Keratinocyte (primary cell): ENCODE data around the gene SLC39A11. TPM values are rescaled to one million over a fixed set of nuclear protein-coding genes. Genes with fewer than 3 reads are reported as not detected.

Experiments
- DNase-seq: peaks from one replicate; pipeline ENCODE4 v3.0.0-alpha.2; 2011; ENCODE audit warnings: low read depth, missing footprints, low spot score
- FAIRE-seq: peaks from 2 replicates; lab custom pipeline; 2011; peaks lifted over from hg19 to GRCh38; lab: Jason Lieb, UNC
- H2AFZ ChIP-seq: 2 replicates; pipeline ENCODE4 v1.6.0; 2012; ENCODE audit warnings: low read length, control low read depth, inconsistent platforms; ENCODE audit not compliant: control insufficient read depth
- H3K27ac ChIP-seq: 2 replicates; pipeline ENCODE4 v1.5.1; 2011; ENCODE audit warnings: low read length; ENCODE audit not compliant: control insufficient read depth, insufficient read depth
- H3K27me3 ChIP-seq: 3 replicates; pipeline ENCODE4 v1.6.0; 2011; ENCODE audit warnings: low read length; ENCODE audit not compliant: control insufficient read depth, insufficient read depth; ENCODE audit errors: extremely low read depth
- H3K36me3 ChIP-seq, 2 experiments: 2 replicates in 1 of 2; 3 replicates in 1 of 2; pipeline ENCODE4 v1.5.1; 2011; ENCODE audit warnings: low read length in 2 of 2, mild to moderate bottlenecking in 1 of 2; ENCODE audit not compliant: control insufficient read depth in 2 of 2, insufficient read depth in 2 of 2; ENCODE audit errors: extremely low read depth in 1 of 2
- H3K4me1 ChIP-seq: 3 replicates; pipeline ENCODE4 v1.5.1; 2011; ENCODE audit warnings: low read length; ENCODE audit not compliant: control insufficient read depth, insufficient read depth; ENCODE audit errors: extremely low read depth
- H3K4me2 ChIP-seq: 3 replicates; pipeline ENCODE4 v1.6.0; 2011; ENCODE audit warnings: low read depth, low read length; ENCODE audit not compliant: control insufficient read depth, insufficient read depth; ENCODE audit errors: extremely low read depth
- H3K4me3 ChIP-seq, 3 experiments: fragments of 200-600 bp in 1 of 3; sonication (generic) in 1 of 3; 2 replicates in 2 of 3; 3 replicates in 1 of 3; pipeline ENCODE4 v1.5.1; 2011 to 2016; ENCODE audit warnings: low read length in 3 of 3, mild to moderate bottlenecking in 3 of 3, control low read depth in 2 of 3, inconsistent platforms in 1 of 3, low read depth in 1 of 3, mixed read lengths in 1 of 3, mixed run types in 1 of 3, moderate library complexity in 1 of 3; ENCODE audit not compliant: control insufficient read depth in 2 of 3, insufficient read depth in 2 of 3; ENCODE audit errors: extremely low read depth in 1 of 3
- H3K79me2 ChIP-seq: 2 replicates; pipeline ENCODE4 v1.6.0; 2012; ENCODE audit warnings: low read length; ENCODE audit not compliant: control insufficient read depth, insufficient read depth
- H3K9ac ChIP-seq: 3 replicates; pipeline ENCODE4 v1.6.0; 2011; ENCODE audit warnings: low read length; ENCODE audit not compliant: control insufficient read depth, insufficient read depth; ENCODE audit errors: extremely low read depth
- H3K9me1 ChIP-seq: 3 replicates; pipeline ENCODE4 v1.6.0; 2011; ENCODE audit warnings: low read length; ENCODE audit not compliant: control insufficient read depth, insufficient read depth; ENCODE audit errors: extremely low read depth
- H3K9me3 ChIP-seq: 2 replicates; pipeline ENCODE4 v1.5.1; 2012; ENCODE audit warnings: low read depth, low read length; ENCODE audit not compliant: control insufficient read depth
- H4K20me1 ChIP-seq: 3 replicates; pipeline ENCODE4 v1.6.0; 2011; ENCODE audit warnings: low read length; ENCODE audit not compliant: control insufficient read depth, insufficient read depth; ENCODE audit errors: extremely low read depth
- CTCF ChIP-seq, 3 experiments: IDR thresholded peaks in 1 of 3; conservative IDR thresholded peaks in 1 of 3; optimal IDR thresholded peaks in 1 of 3; 2 replicates in 2 of 3; 3 replicates in 1 of 3; pipeline versions ENCODE3 to v1.5.1; 2011; ENCODE audit warnings: low read length in 3 of 3, mild to moderate bottlenecking in 3 of 3, moderate library complexity in 2 of 3, control low read depth in 1 of 3, inconsistent platforms in 1 of 3; ENCODE audit not compliant: insufficient read depth in 2 of 3; ENCODE audit errors: extremely low read depth in 1 of 3
- EZH2 ChIP-seq: IDR thresholded peaks from one replicate; pipeline ENCODE4 v1.6.1; 2012; ENCODE audit warnings: inconsistent platforms, mild to moderate bottlenecking, low read length, moderate library complexity
- dilution Hi-C: fragments of 300-500 bp; cut with MboI; formaldehyde crosslinking; loops from one replicate; pipeline ENCODE4 v1.7.0; 2020; ENCODE audit warnings: low sequenced_read_pairs; ENCODE audit not compliant: extremely low pct_ligation_motif_present
- polyA plus RNA-seq, 5 experiments: library from polyadenylated mRNA; depleted of rRNA in 3 of 5; stranded (reverse) in 3 of 5; stranded (forward) in 1 of 5; unstranded in 1 of 5; fragments of >200 nt; gene quantifications; 1 replicate in 1 of 5; 2 replicates in 3 of 5; 3 replicates in 1 of 5; pipeline versions ENCODE4 v1.2.1 to v1.2.3, GENCODE V29; 2011 to 2012; ENCODE audit warnings: missing spikeins in 2 of 5, low read depth in 1 of 5, low replicate concordance in 1 of 5

SLC39A11 gene
- polyA plus RNA-seq, 1 donor (not counting 4 experiments of a cell fraction or from before 2014, with no cell fraction given): 11.5 TPM

GRCh38 chr17:72656130-72656763 lies 436.2 kb downstream of the SLC39A11 start:
- no peaks in the 10 kb centered on the region for H3K9me3 ChIP-seq
- H3K79me2 ChIP-seq: no peaks in the 10 kb centered on the region
- FAIRE-seq (no peak), DNase-seq (no peak)
- H3K4me2 ChIP-seq: no peak overlapping the region
- peaks cover 28% of the 10 kb centered on the region for H3K4me1 ChIP-seq
- H3K9ac ChIP-seq: no peak overlapping the region
- no peaks in the 10 kb centered on the region for H4K20me1 ChIP-seq
- dilution Hi-C loops: no loop called here
- no peaks in the 10 kb centered on the region for H3K9me1 ChIP-seq
- no peak overlapping the region for H3K4me3 ChIP-seq
- no peaks in the 10 kb centered on the region for H3K27me3 ChIP-seq
- no peak overlapping the region for H3K27ac ChIP-seq
- no peak for TF ChIP-seq EZH2
- no peak for TF ChIP-seq CTCF (optimal IDR thresholded peaks at IDR 0.05 in 1 of 3, IDR thresholded peaks at IDR 0.05 in 1 of 3, conservative IDR thresholded peaks at IDR 0.05 in 1 of 3; ENCODE audit: extremely low read depth in 1 of 3, insufficient read depth in 2 of 3, low read length in 3 of 3)
- no peak overlapping the region for H2AFZ ChIP-seq
- H3K36me3 ChIP-seq: no peaks in the 10 kb centered on the region

GRCh38 chr17:72654706-72655105 lies 437.8 kb downstream of the SLC39A11 start:
- no peak for DNase-seq
- Histone ChIP-seq H3K4me3 (no peak overlapping the region), H3K27ac (no peak overlapping the region), H3K79me2 (no peaks in the 10 kb centered on the region), H3K36me3 (no peaks in the 10 kb centered on the region), H2AFZ (no peak overlapping the region), H3K9me3 (no peaks in the 10 kb centered on the region), H4K20me1 (no peaks in the 10 kb centered on the region), H3K4me2 (no peak overlapping the region), H3K4me1 (peaks cover 17% of the 10 kb centered on the region), H3K9ac (no peak overlapping the region), H3K9me1 (no peaks in the 10 kb centered on the region), H3K27me3 (no peaks in the 10 kb centered on the region)
- dilution Hi-C loops: no loop called here
- FAIRE-seq: no peak
- no peak for TF ChIP-seq EZH2
- TF ChIP-seq CTCF (optimal IDR thresholded peaks at IDR 0.05 in 1 of 3, IDR thresholded peaks at IDR 0.05 in 1 of 3, conservative IDR thresholded peaks at IDR 0.05 in 1 of 3; ENCODE audit: extremely low read depth in 1 of 3, insufficient read depth in 2 of 3, low read length in 3 of 3): no peak
